Uterus (tissue), 4 donors: ENCODE data around the gene CHPF. TPM values are rescaled to one million over a fixed set of nuclear protein-coding genes. Genes with fewer than 3 reads are reported as not detected.

Source experiments
- DNase-seq, 2 donors: peaks; one replicate each; pipeline ENCODE4 v3.0.0-alpha.2; 2019 to 2020
- H3K27ac ChIP-seq, 2 donors: fragments of 200-600 bp; sonication (generic); 1 replicate in 1 of 2; 2 replicates in 1 of 2; pipeline ENCODE4 v1.5.1; 2016 to 2018
- H3K27me3 ChIP-seq, 2 donors: fragments of 200-600 bp; sonication (generic); one replicate each; pipeline ENCODE4 v1.5.1; 2018 to 2019; ENCODE audit warnings: control low read depth in 1 of 2
- H3K36me3 ChIP-seq, 2 donors: fragments of 200-600 bp; sonication (generic); one replicate each; pipeline ENCODE4 v1.5.1; 2019; ENCODE audit warnings: control low read depth in 1 of 2
- H3K4me1 ChIP-seq, 2 donors: fragments of 200-600 bp; sonication (generic); one replicate each; pipeline ENCODE4 v1.5.1; 2018 to 2019; ENCODE audit warnings: control low read depth in 1 of 2
- H3K4me3 ChIP-seq, 2 donors: fragments of 200-600 bp; sonication (generic); 1 replicate in 1 of 2; 2 replicates in 1 of 2; pipeline ENCODE4 v1.5.1; 2018 to 2019; ENCODE audit warnings: mild to moderate bottlenecking in 1 of 2
- H3K9me3 ChIP-seq, 2 donors: fragments of 200-600 bp; sonication (generic); one replicate each; pipeline ENCODE4 v1.5.1; 2019; ENCODE audit warnings: control low read depth in 1 of 2
- POLR2A ChIP-seq, 2 donors: fragments of 450-650 bp; IDR thresholded peaks; one replicate each; pipeline ENCODE4 v1.6.1; 2016; ENCODE audit warnings: antibody characterized with exemption in 2 of 2, mild to moderate bottlenecking in 1 of 2, moderate library complexity in 1 of 2
- intact Hi-C: fragments of 100-400 bp; cut with DNase I; formaldehyde crosslinking; loops from one replicate; pipeline ENCODE4 v1.15.1; 2023; ENCODE audit warnings: low total_unique reads
- total RNA-seq, 4 donors: library from RNA; depleted of rRNA in 3 of 4; stranded (reverse); fragments of >200 nt in 3 of 4; gene quantifications; one replicate each; pipeline versions ENCODE4 v1.1.0 to v1.2.4, GENCODE V29; 2014 to 2023
- TF ChIP-seq, protein P1 (sequence below), 4 experiments: fragments of 200-600 bp in 2 of 4; fragments of 450-650 bp in 2 of 4; sonication (generic) in 2 of 4; IDR thresholded peaks; one replicate each; pipeline ENCODE4 v1.5.1; 2016 to 2019; ENCODE audit warnings: antibody characterized with exemption in 4 of 4, mild to moderate bottlenecking in 2 of 4, moderate library complexity in 1 of 4
- donor health status: DM: yes; HTN: yes; CAD: no.

The CHPF gene
- total RNA-seq, 4 donors from 2014 or later, result 16.5 to 194 (median 42.5) TPM

DNA sequence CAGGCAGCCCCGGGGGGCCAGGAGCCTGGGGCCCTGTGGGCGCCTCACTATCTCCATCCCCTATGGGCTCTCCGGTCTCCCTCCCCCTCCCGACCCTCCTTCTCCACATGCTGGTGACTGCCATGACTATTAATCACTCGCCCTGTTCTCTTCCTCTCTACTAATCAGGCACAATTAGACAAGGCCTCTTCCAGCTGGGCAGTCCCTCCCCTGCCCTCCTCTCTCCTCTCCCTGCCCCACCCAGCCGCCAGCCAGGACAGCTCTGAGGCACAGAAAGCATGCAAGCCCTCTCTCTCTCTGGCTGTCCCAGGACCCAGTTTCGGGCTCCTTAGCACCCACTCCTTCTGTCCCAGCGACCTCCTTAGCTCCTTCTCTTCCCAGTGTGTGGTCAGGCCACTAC, 23.5 kb downstream of the CHPF start:
- no peak for TF ChIP-seq POLR2A (IDR thresholded peaks at IDR 0.05)
- Histone ChIP-seq H3K36me3 (no peaks in the 10 kb centered on the region), H3K27me3 (no peaks in the 10 kb centered on the region), H3K4me1 (peaks cover 7 to 13% of the 10 kb centered on the region in 2 donors), H3K27ac (peak overlapping the region; percentile 89 to 94), H3K4me3 (no peak overlapping the region), H3K9me3 (no peaks in the 10 kb centered on the region)
- DNase-seq, result no peak
- intact Hi-C loops, result no loop called here

GRCh38 chr2:219519526-219519916, 24.1 kb downstream of the CHPF start:
- Histone ChIP-seq H3K27ac (no peak overlapping the region), H3K4me3 (no peak overlapping the region), H3K36me3 (no peaks in the 10 kb centered on the region), H3K27me3 (no peaks in the 10 kb centered on the region), H3K9me3 (no peaks in the 10 kb centered on the region), H3K4me1 (peaks cover 7 to 13% of the 10 kb centered on the region in 2 donors)
- no peak for TF ChIP-seq POLR2A (IDR thresholded peaks at IDR 0.05)
- TF ChIP-seq, protein P1, sequence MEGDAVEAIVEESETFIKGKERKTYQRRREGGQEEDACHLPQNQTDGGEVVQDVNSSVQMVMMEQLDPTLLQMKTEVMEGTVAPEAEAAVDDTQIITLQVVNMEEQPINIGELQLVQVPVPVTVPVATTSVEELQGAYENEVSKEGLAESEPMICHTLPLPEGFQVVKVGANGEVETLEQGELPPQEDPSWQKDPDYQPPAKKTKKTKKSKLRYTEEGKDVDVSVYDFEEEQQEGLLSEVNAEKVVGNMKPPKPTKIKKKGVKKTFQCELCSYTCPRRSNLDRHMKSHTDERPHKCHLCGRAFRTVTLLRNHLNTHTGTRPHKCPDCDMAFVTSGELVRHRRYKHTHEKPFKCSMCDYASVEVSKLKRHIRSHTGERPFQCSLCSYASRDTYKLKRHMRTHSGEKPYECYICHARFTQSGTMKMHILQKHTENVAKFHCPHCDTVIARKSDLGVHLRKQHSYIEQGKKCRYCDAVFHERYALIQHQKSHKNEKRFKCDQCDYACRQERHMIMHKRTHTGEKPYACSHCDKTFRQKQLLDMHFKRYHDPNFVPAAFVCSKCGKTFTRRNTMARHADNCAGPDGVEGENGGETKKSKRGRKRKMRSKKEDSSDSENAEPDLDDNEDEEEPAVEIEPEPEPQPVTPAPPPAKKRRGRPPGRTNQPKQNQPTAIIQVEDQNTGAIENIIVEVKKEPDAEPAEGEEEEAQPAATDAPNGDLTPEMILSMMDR (IDR thresholded peaks at IDR 0.05), result no peak
- intact Hi-C loops, result no loop called here
- no peak for DNase-seq

DNA sequence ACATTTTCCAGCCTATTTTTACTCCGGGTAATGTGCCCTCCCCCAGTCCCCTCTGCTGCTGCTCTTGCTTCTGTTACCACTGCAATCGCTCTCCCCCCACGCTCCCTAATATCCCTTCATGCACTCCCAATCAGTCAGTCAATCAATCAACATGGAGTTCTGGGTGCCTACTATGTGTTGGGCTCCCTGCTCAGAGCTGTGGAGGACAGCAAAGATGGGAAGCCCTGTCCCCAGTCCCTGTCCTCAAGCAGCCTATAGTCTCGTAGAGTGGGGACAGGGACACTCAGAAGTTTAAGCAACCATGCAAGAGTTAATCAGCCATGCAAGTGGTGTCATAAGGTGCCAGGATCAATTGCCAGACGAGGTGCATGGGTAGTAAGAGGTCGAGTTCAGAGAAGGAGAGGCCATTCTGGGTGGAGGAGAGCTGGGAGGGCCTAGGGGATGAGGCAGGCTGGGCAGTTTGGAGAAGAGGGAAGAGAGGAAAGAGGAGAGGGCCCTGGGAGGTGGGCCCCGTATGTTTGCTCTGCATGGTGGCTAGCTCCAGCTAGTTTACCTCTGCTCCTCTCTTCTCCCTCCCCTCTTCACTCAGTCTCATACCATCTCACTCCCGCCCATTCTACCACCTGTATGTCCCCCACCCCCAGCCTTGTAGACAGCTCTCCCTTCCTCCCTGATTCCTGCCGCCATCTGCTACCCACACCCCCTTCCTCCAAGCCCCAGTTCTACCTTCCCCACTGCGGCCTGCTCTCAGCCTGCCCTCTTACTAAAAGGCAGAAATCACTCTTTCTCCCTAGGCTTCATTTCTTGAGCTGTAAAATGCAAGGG, 25.4 kb downstream of the CHPF start:
- H3K4me1 ChIP-seq, result peaks cover 7 to 13% of the 10 kb centered on the region in 2 donors
- no peaks in the 10 kb centered on the region for H3K36me3 ChIP-seq
- no peaks in the 10 kb centered on the region for H3K9me3 ChIP-seq
- no peak for DNase-seq
- intact Hi-C loops, result no loop called here
- no peaks in the 10 kb centered on the region for H3K27me3 ChIP-seq
- H3K4me3 ChIP-seq, result no peak overlapping the region
- TF ChIP-seq, protein P1 (IDR thresholded peaks at IDR 0.05), result no peak
- TF ChIP-seq POLR2A (IDR thresholded peaks at IDR 0.05), result no peak
- H3K27ac ChIP-seq, result no peak overlapping the region

DNA sequence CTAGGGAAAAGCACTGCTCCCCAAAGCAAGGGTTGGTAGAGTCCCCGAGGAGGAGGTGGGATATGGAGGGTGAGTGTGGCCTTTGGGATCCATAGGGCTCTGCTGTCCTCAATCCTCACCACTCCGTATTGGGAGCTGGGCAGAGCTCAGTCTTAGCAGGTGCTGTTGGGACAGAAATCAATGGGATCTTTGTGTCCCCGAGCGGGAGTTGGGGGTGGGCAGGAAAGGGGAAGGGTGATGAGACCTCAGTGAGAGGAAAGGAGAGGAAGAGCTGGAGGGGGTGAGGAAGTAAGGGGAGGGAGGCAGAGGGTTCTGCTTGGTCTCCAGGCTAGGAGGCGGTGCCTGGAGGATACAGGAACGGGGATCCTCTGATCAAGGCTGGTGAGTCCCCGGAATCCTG, 26.7 kb downstream of the CHPF start:
- DNase-seq, result no peak
- Histone ChIP-seq H3K4me1 (peaks cover 5 to 6% of the 10 kb centered on the region in 2 donors), H3K27me3 (no peaks in the 10 kb centered on the region), H3K27ac (no peak overlapping the region), H3K36me3 (no peaks in the 10 kb centered on the region), H3K9me3 (no peaks in the 10 kb centered on the region), H3K4me3 (no peak overlapping the region)
- TF ChIP-seq, protein P1 (IDR thresholded peaks at IDR 0.05), result no peak
- no peak for TF ChIP-seq POLR2A (IDR thresholded peaks at IDR 0.05)
- intact Hi-C loops, result no loop called here

DNA sequence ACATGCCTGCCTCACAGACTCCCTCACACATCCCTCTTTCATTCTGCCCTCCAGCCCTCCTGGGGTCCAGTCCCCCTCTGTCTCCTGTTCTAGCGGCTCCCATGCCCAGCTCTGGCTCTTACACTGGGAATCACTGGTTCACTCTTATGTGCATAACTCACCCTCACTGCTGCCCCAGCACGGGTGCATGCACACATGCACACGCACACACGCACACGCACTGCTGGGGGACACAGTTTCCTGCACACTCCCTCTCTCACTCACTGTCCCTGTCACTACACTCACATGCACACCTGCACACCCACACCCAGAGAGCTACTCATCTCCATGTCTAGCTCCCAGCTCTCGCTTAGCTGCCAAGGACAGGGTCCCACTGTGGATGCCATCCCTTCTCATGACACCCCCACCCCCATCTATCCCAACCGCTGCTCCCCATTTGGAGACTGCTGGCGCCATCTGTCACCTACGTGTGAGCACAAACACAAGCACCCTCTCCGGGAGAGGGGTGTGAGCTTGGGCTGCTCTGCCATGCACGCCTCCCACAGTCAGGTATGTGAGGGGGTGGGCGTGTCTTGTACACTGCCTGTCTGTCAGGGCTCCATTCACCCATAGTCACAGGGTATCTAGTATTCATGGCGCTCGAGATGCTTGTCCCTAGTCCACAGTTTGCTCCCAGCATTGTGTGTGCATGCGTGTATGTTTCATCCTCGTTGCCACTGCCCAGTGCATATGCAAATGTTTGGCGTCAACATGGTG, 27.6 kb downstream of the CHPF start:
- DNase-seq, result no peak
- no peak overlapping the region for H3K4me3 ChIP-seq
- intact Hi-C loops, result no loop called here
- no peaks in the 10 kb centered on the region for H3K36me3 ChIP-seq
- H3K4me1 ChIP-seq, result no peaks in the 10 kb centered on the region
- no peak for TF ChIP-seq POLR2A (IDR thresholded peaks at IDR 0.05)
- TF ChIP-seq, protein P1 (IDR thresholded peaks at IDR 0.05), result no peak
- H3K27me3 ChIP-seq, result no peaks in the 10 kb centered on the region
- H3K9me3 ChIP-seq, result no peaks in the 10 kb centered on the region
- no peak overlapping the region for H3K27ac ChIP-seq
